ENCODE results near the gene PSTPIP2.

The PSTPIP2 gene

GRCh38 chr18:45991788-45992187 is 80.3 kb downstream of the PSTPIP2 start:
- TF ChIP-seq CTCF (IDR thresholded peaks at IDR 0.05; ENCODE audit: insufficient read depth, low read length, poor library complexity, severe bottlenecking) = no peak
- H3K36me3 ChIP-seq (ENCODE audit: control insufficient read depth, insufficient read depth, low read length) = no peaks in the 10 kb centered on the region
- no peak overlapping the region for H3K4me3 ChIP-seq (replicated peaks; ENCODE audit: low read depth, low read length)
- no peak for DNase-seq (ENCODE audit: extremely low read depth, insufficient read length)
- H3K27me3 ChIP-seq (replicated peaks; ENCODE audit: control insufficient read depth, insufficient read depth, low read length) = no peaks in the 10 kb centered on the region

- Histone ChIP-seq H3K27me3 (replicated peaks; ENCODE audit: control insufficient read depth, insufficient read depth, low read length) (no peaks in the 10 kb centered on the region), H3K36me3 (ENCODE audit: control insufficient read depth, insufficient read depth, low read length) (no peaks in the 10 kb centered on the region), H3K4me3 (replicated peaks; ENCODE audit: low read depth, low read length) (no peak overlapping the region)
- no peak for TF ChIP-seq CTCF (IDR thresholded peaks at IDR 0.05; ENCODE audit: insufficient read depth, low read length, poor library complexity, severe bottlenecking)
- no peak for DNase-seq (ENCODE audit: extremely low read depth, insufficient read length)
These were observed 87.4 kb downstream of the PSTPIP2 start for GRCh38 chr18:45984546-45985235.

- Histone ChIP-seq H3K36me3 (ENCODE audit: control insufficient read depth, insufficient read depth, low read length) (no peaks in the 10 kb centered on the region), H3K4me3 (replicated peaks; ENCODE audit: low read depth, low read length) (no peak overlapping the region), H3K27me3 (replicated peaks; ENCODE audit: control insufficient read depth, insufficient read depth, low read length) (no peaks in the 10 kb centered on the region; the same call in 1 of the 2 replicates)
- no peak for TF ChIP-seq CTCF (IDR thresholded peaks at IDR 0.05; ENCODE audit: insufficient read depth, low read length, poor library complexity, severe bottlenecking)
- no peak for DNase-seq (ENCODE audit: extremely low read depth, insufficient read length)
These were observed 90.2 kb downstream of the PSTPIP2 start for GRCh38 chr18:45981821-45982220.

DNA sequence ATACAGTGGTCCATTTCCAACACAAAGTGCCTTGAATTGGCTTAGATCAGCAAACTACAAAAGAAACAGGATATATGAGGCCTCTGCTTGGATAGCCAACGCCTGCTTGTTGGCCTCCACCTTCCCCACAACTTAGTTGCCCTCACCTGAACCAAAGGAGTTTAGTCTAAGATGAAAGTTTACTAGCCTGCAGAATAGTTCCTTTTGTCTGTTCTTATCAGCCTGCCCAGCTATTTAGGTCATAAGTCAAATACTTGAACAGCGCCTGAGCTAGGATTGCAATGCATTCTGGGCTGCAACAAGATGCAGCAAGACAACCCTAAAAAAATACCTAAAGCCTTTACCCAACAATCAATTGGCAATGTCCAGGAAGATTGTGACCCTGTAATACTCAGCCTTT is 91.8 kb downstream of the PSTPIP2 start:
- no peak for TF ChIP-seq CTCF (IDR thresholded peaks at IDR 0.05; ENCODE audit: insufficient read depth, low read length, poor library complexity, severe bottlenecking)
- Histone ChIP-seq H3K36me3 (ENCODE audit: control insufficient read depth, insufficient read depth, low read length) (no peaks in the 10 kb centered on the region), H3K4me3 (replicated peaks; ENCODE audit: low read depth, low read length) (no peak overlapping the region), H3K27me3 (replicated peaks; ENCODE audit: control insufficient read depth, insufficient read depth, low read length) (no peaks in the 10 kb centered on the region; the same call in 1 of the 2 replicates)
- DNase-seq (ENCODE audit: extremely low read depth, insufficient read length) = no peak

DNA sequence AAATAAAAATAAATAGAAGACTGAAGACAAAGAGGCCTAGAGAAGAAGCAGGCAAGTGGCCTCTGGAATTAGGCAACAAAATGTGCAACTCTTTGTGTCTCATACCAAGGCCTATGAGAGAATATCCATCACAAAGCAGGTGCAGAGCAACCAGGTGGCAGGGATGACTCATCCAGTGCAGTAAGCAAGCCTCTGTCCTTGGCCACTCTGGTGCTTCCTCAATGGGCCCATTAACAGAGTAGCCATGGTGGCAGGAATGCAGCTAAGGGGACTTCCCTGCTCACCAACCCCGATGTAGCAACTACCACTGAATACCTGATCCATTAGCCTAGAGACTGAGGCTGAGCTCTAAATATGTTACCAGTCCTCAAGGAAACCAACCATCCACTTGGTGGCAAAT is 94.0 kb downstream of the PSTPIP2 start:
- DNase-seq (ENCODE audit: extremely low read depth, insufficient read length) = no peak
- TF ChIP-seq CTCF (IDR thresholded peaks at IDR 0.05; ENCODE audit: insufficient read depth, low read length, poor library complexity, severe bottlenecking) = no peak
- Histone ChIP-seq H3K4me3 (replicated peaks; ENCODE audit: low read depth, low read length) (no peak overlapping the region), H3K36me3 (ENCODE audit: control insufficient read depth, insufficient read depth, low read length) (no peaks in the 10 kb centered on the region), H3K27me3 (replicated peaks; ENCODE audit: control insufficient read depth, insufficient read depth, low read length) (no peaks in the 10 kb centered on the region; the same call in 1 of the 2 replicates)

DNA sequence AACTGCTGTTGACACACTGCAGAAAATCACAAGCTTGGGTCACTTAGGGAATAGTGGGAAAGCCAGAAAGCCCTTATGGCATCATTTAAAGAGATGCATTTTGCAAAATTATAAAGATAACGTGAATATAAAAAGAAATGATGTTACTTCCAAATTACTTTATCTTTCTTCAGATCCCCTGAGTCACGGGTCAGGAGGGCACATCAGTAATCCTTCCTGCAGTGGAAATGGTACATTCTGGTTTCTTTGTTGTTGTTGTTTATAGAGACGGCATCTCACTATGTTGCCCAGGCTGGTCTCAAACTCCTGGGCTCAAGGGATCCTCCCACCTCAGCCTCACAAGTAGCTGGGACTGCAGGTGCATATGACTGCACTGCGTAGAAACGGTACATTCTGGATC is 95.1 kb downstream of the PSTPIP2 start:
- TF ChIP-seq CTCF (IDR thresholded peaks at IDR 0.05; ENCODE audit: insufficient read depth, low read length, poor library complexity, severe bottlenecking) = no peak
- DNase-seq (ENCODE audit: extremely low read depth, insufficient read length) = no peak
- H3K36me3 ChIP-seq (ENCODE audit: control insufficient read depth, insufficient read depth, low read length) = no peaks in the 10 kb centered on the region
- no peak overlapping the region for H3K4me3 ChIP-seq (replicated peaks; ENCODE audit: low read depth, low read length)
- no peaks in the 10 kb centered on the region; the same call in 1 of the 2 replicates for H3K27me3 ChIP-seq (replicated peaks; ENCODE audit: control insufficient read depth, insufficient read depth, low read length)

All from GM06990 (cell line).